Mucosa of descending colon (tissue), 3 donors: ENCODE measurements around the gene SLC25A25. TPM values are rescaled to one million over a fixed set of nuclear protein-coding genes. Genes with fewer than 3 reads are reported as not detected.
A peak's percentile ranks its signal among the peaks of the same experiment; 100 is the strongest.

Source experiments
- ATAC-seq: fragments of 200-7000 bp; cut with Tn5 transposase; one replicate; pipeline ENCODE4 v1.9.1; 2020; ENCODE audit warnings: mild to moderate bottlenecking, moderate library complexity
- DNase-seq, 3 donors: peaks; one replicate each; pipeline ENCODE4 v3.0.0-alpha.2; 2020
- H3K36me3 ChIP-seq: fragments of 200-600 bp; one replicate; pipeline ENCODE4 v1.8.0; 2021; ENCODE audit warnings: low read depth, mild to moderate bottlenecking
- H3K4me1 ChIP-seq: fragments of 200-600 bp; one replicate; pipeline ENCODE4 v1.8.0; 2021; ENCODE audit warnings: low read depth, mild to moderate bottlenecking
- H3K4me3 ChIP-seq: fragments of 200-600 bp; one replicate; pipeline ENCODE4 v1.8.0; 2021; ENCODE audit warnings: mild to moderate bottlenecking
- H3K9me3 ChIP-seq: fragments of 200-600 bp; one replicate; pipeline ENCODE4 v1.8.0; 2021; ENCODE audit warnings: mild to moderate bottlenecking
- intact Hi-C, 2 donors: fragments of 100-400 bp; cut with DNase I in 1 of 2; cut with micrococcal nuclease in 1 of 2; formaldehyde crosslinking; loops; one replicate each; pipeline versions ENCODE4 v1.11.0 to v1.11.1; 2022; cut with DNase I, micrococcal nuclease
- total RNA-seq, 3 donors: library from RNA; stranded (reverse); fragmentation: NEBNext Ultra II Directional in 2 of 3; extraction: Animal tissue kit (Norgen Biotek cat#: 25700) in 2 of 3; gene quantifications; one replicate each; pipeline versions ENCODE4 v1.2.1 to v1.2.4, GENCODE V29; 2021 to 2023
- TF ChIP-seq, protein P1 (sequence below): fragments of 200-600 bp; IDR thresholded peaks from one replicate; pipeline ENCODE4 v1.8.0; 2022; ENCODE audit warnings: antibody characterized with exemption, mild to moderate bottlenecking
- donor health status: DM: no; HTN: no; CAD: no; lungs with moderate emphysema.
- donor health status: DM: no; HTN: no; CAD: no.
- donor health status: DM: no; HTN: yes; CAD: no.

The SLC25A25 gene
- total RNA-seq, 3 donors from 2014 or later: 19.1 to 27.3 (median 21.3) TPM

DNA sequence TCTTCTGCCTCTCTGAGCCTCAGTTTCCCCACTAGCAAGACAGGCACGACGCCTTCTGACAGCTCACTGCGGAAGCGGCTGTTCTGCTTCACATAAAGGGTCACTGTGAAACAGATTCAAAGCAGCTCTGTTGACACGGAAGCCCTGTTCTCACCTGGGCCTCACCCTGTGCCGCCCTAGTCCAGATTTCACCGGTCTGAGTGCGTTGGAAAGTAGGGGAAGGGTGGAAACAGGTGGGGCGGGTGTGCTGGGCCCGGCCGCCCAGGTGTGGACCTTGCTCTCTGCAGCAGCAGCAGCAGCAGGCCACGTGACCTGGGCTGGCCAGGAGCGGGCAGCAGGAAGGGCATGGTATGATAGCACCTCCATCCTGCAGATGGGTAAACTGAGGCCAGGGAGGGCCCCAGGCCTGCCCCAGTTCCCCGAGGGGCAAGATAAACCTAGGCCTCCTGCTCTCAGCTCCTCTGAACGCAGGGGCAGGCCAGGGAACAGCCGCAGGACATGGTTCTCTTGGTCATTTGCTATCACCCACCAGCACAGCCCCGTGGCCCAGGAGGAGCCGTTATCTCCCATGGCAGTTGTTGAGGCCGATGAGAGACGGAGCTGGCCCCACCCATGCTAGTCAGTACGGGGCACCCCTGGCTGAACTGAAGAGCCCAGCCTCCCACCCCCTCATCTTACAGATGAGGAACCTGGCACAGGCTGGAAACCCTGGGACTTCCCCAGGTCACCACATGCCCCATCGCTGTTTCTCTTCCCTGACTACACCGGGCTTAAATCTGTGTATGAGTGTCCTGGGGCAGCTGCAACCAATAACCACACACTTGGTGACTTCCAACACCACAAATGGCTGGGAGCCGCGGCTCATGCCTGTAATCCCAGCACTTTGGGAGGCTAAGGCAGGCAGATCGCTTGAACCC is 47.4 kb downstream of the SLC25A25 start:
- Histone ChIP-seq H3K4me3 (peak overlapping the region; percentile 24), H3K36me3 (no peaks in the 10 kb centered on the region), H3K4me1 (peaks cover 38% of the 10 kb centered on the region), H3K9me3 (no peaks in the 10 kb centered on the region)
- DNase-seq (peak; percentile 92 to 96 (median 93)), ATAC-seq (peak; percentile 85)
- intact Hi-C loops: loop anchor here (10.0 kb wide), 4 partner anchors 51 to 171 kb away; partner anchors contain the start of genes NAIF1 (in 1 of the 2) and SLC25A25 (in 1 of the 2)
- TF ChIP-seq, protein P1, sequence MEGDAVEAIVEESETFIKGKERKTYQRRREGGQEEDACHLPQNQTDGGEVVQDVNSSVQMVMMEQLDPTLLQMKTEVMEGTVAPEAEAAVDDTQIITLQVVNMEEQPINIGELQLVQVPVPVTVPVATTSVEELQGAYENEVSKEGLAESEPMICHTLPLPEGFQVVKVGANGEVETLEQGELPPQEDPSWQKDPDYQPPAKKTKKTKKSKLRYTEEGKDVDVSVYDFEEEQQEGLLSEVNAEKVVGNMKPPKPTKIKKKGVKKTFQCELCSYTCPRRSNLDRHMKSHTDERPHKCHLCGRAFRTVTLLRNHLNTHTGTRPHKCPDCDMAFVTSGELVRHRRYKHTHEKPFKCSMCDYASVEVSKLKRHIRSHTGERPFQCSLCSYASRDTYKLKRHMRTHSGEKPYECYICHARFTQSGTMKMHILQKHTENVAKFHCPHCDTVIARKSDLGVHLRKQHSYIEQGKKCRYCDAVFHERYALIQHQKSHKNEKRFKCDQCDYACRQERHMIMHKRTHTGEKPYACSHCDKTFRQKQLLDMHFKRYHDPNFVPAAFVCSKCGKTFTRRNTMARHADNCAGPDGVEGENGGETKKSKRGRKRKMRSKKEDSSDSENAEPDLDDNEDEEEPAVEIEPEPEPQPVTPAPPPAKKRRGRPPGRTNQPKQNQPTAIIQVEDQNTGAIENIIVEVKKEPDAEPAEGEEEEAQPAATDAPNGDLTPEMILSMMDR: no peak

DNA sequence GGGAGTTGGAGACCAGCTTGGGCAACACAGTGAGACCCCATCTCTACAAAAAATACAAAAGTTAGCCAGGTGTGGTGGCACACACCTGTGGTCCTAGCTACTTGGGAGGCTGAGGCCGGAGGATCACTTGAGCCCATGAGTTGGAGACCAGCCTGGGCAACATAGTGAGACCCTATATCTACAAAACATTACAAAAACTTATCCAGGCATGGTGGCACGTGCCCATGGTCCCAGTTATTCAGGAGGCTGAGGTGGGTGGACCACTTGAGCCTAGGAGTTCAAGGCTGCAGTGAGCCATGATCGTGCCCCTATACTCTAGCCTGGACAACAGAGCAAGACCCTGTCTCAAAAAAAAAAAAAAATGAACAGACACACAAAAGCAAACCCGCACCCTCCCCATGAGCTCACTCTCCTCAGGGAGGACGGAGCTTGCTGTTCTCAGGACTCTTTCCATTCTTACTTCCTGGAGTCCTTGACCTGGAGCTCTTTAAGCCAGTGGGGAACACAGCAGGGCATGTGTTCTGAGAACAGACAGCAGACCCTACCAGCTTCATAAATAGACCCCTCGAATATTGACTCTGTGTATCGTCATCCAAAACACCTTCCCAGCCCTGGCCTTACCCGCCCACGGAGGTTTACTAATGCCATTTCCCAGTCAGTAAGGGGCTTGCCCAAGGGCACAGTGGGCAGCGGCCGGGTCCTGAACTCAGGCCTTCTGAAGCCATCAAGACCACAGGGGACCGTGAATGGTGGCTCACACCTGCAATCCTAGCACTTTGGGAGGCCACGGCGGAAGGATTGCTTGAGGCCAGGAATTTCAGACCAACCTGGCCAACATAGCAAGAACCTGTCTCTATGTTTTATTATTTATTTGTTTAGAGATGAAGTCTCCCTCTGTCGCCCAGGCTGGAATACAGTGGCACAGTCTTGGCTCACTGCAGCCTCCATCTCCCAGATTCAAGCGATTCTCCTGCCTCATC is 48.4 kb downstream of the SLC25A25 start:
- H3K36me3 ChIP-seq: no peaks in the 10 kb centered on the region
- peaks cover 38% of the 10 kb centered on the region for H3K4me1 ChIP-seq
- TF ChIP-seq, protein P1: no peak
- no peak overlapping the region for H3K4me3 ChIP-seq
- intact Hi-C loops: loop anchor here (10.0 kb wide), 4 partner anchors 52 to 172 kb away; partner anchors contain the start of genes NAIF1 (in 1 of the 2) and SLC25A25 (in 1 of the 2)
- peak in 2 of 3 donors; percentile 56 to 63 for DNase-seq
- no peaks in the 10 kb centered on the region for H3K9me3 ChIP-seq
- ATAC-seq: peak; percentile 17

DNA sequence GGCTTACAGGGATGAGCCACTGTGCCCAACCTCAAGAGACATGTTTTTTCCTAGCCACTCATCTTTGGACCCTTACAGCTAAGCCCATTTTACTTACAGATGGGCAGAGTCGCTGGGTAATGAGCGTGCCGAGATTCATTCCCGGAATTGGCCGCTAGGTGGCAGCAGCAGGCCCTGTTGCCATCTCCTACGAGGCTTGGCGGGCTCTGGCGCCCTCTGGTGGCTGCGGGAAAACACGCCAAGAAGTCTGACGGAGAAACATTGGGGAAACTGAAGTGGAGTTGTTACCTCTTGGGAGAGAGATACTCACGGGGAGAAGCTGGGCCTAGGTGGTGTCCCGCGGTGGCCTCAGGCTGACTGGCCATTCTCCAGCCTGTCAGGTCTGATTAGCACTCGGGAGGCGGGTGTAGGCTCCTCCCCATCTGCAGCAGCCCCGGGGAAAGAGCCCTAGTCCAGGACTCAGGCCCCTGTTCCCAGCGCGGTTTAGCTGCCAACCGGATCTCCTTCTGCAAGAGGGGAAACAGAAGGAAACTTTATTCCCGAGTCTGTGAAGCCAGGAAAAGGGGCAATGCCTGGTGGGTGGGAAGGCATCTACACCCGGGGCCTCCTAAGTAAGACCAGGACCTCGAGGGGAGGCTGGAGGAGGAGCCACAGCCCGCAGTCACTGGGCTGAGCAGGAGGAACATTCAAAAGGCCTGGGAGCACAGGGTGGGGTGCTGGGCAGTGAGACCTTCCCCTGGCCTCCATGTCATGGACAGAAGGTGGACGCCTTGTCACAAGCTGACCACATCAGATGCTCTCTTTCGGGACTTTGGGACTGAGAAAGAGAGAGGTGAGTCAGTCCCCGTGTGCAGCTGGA is 49.8 kb downstream of the SLC25A25 start:
- H3K36me3 ChIP-seq: no peaks in the 10 kb centered on the region
- no peaks in the 10 kb centered on the region for H3K9me3 ChIP-seq
- DNase-seq (peak; percentile 95 to 99 (median 98)), ATAC-seq (peak; percentile 67)
- TF ChIP-seq, protein P1: peak; percentile 100
- intact Hi-C loops: loop anchor here (10.0 kb wide), 4 partner anchors 53 to 173 kb away; partner anchors contain the start of genes NAIF1 (in 1 of the 2) and SLC25A25 (in 1 of the 2)
- H3K4me1 ChIP-seq: peaks cover 31% of the 10 kb centered on the region
- H3K4me3 ChIP-seq: no peak overlapping the region

DNA sequence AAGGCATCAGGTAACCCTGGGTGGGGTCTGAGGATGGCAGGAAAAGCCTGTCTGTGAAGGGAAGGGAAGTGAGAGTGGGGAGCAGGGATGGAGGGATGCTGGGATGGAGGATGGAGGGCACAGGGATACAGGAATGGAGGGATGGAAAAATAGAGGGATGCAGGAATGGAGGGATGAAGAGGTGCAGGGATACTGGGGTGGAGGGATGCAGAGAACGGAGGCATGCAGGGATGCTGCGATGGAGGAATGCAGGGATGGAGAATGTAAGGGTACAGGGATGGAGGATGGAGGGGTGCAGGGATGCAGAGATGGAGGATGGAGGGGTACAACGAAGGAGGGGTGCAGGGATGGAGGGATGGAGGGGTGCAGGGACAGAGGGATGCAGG is 50.4 kb downstream of the SLC25A25 start:
- Histone ChIP-seq H3K36me3 (no peaks in the 10 kb centered on the region), H3K9me3 (no peaks in the 10 kb centered on the region), H3K4me1 (peaks cover 28% of the 10 kb centered on the region), H3K4me3 (no peak overlapping the region)
- TF ChIP-seq, protein P1: no peak
- DNase-seq (peak in 1 of 3 donors; percentile 13), ATAC-seq (no peak)
- intact Hi-C loops: loop anchor here (10.0 kb wide), 4 partner anchors 54 to 174 kb away; partner anchors contain the start of genes NAIF1 (in 1 of the 2) and SLC25A25 (in 1 of the 2)
